K562 (cell line): ENCODE results near the gene UBE2H. TPM values are rescaled to one million over a fixed set of nuclear protein-coding genes. Genes with fewer than 3 reads are reported as not detected.
A peak's percentile ranks its signal among the peaks of the same experiment; 100 is the strongest.

Experiments used
- ATAC-seq: fragments of 200-7000 bp; cut with Tn5 transposase; 3 replicates; pipeline ENCODE4 v1.9.1; 2020; ENCODE audit warnings: moderate library complexity
- BruUV-seq: library from RNA; stranded (reverse); fragments of 400-500 nt; replicated peaks from 2 replicates; lab custom pipeline; 2021; lab: Mats Ljungman, UMichigan
- CTCF ChIA-PET: fragments of 300-600 bp; formaldehyde crosslinking; extraction: SDS; loops from one replicate; lab custom pipeline; 2021; ENCODE audit warnings: low intra/inter-chr PET ratio; lab: Yijun Ruan, JAX
- POLR2A ChIA-PET: fragments of 300-600, 350-650 bp; sonication (Branson Sonifier 250); formaldehyde crosslinking; extraction: SDS; loops from one replicate; lab custom pipeline; 2021; ENCODE audit warnings: antibody characterized with exemption, inconsistent platforms; lab: Yijun Ruan, JAX
- DNase-seq, 4 experiments: peaks; one replicate each; pipeline versions ENCODE4 v3.0.0 to v3.0.0-alpha.2; 2011 to 2018; ENCODE audit warnings: low spot score in 3 of 4, mixed read lengths in 3 of 4; ENCODE audit errors: extremely low read depth in 1 of 4
- FAIRE-seq: peaks from 2 replicates; lab custom pipeline; 2011; peaks lifted over from hg19 to GRCh38; lab: Jason Lieb, UNC
- H2AFZ ChIP-seq: 2 replicates; pipeline ENCODE4 v1.6.0; 2011; ENCODE audit warnings: low read depth, low read length, control low read depth, inconsistent platforms
- H3K27ac ChIP-seq: fragments of 200-600 bp; 3 replicates; pipeline ENCODE4 v1.8.0; 2011; ENCODE audit warnings: low read depth, mild to moderate bottlenecking, control low read depth, inconsistent platforms, low read length, moderate library complexity, mixed read lengths; ENCODE audit errors: extremely low read depth
- H3K27me3 ChIP-seq, 2 experiments: fragments of 300-600 bp in 1 of 2; 2 replicates in 1 of 2; 3 replicates in 1 of 2; pipeline versions ENCODE4 v1.6.0 to v1.8.0; 2011; ENCODE audit warnings: inconsistent platforms in 2 of 2, low read length in 2 of 2, mild to moderate bottlenecking in 1 of 2, mixed read lengths in 1 of 2, moderate library complexity in 1 of 2; ENCODE audit not compliant: control insufficient read depth in 2 of 2, insufficient read depth in 2 of 2
- H3K36me3 ChIP-seq: fragments of 300-600 bp; 3 replicates; pipeline ENCODE4 v1.8.0; 2011; ENCODE audit warnings: mild to moderate bottlenecking, low read length, inconsistent platforms; ENCODE audit not compliant: control insufficient read depth, insufficient read depth
- H3K4me1 ChIP-seq, 2 experiments: fragments of 200-600 bp in 1 of 2; replicated peaks in 1 of 2; 2 replicates in 1 of 2; 3 replicates in 1 of 2; pipeline versions ENCODE4 v1.5.1 to v1.8.0; 2011; ENCODE audit warnings: inconsistent platforms in 2 of 2, low read length in 2 of 2, mild to moderate bottlenecking in 1 of 2, mixed read lengths in 1 of 2, moderate library complexity in 1 of 2; ENCODE audit not compliant: control insufficient read depth in 2 of 2, insufficient read depth in 2 of 2
- H3K4me2 ChIP-seq: 2 replicates; pipeline ENCODE4 v1.6.1; 2011; ENCODE audit warnings: low read length, control low read depth, inconsistent platforms, mixed read lengths; ENCODE audit not compliant: insufficient read depth
- H3K4me3 ChIP-seq: fragments of 200-600 bp; sonication (generic), shearing (Covaris generic); 2 replicates; pipeline ENCODE4 v1.5.1; 2016; ENCODE audit warnings: control low read depth, inconsistent platforms
- H3K79me2 ChIP-seq: fragments of 200-600 bp; 3 replicates; pipeline ENCODE4 v1.8.0; 2011; ENCODE audit warnings: low read length, inconsistent platforms; ENCODE audit not compliant: control insufficient read depth, insufficient read depth
- H3K9ac ChIP-seq, 2 experiments: 2 replicates each; pipeline versions ENCODE4 v1.6.0 to v1.6.1; 2011; ENCODE audit warnings: low read depth in 2 of 2, low read length in 2 of 2, control low read depth in 1 of 2, inconsistent platforms in 1 of 2, mild to moderate bottlenecking in 1 of 2, mixed read lengths in 1 of 2; ENCODE audit not compliant: insufficient read depth in 1 of 2
- H3K9me1 ChIP-seq: one replicate; pipeline ENCODE4 v1.6.0; 2011; ENCODE audit warnings: inconsistent platforms, mild to moderate bottlenecking, low read length, moderate library complexity; ENCODE audit not compliant: control insufficient read depth, insufficient read depth
- H3K9me3 ChIP-seq: replicated peaks from 2 replicates; pipeline ENCODE4 v1.5.1; 2011; ENCODE audit warnings: low read depth, low read length, inconsistent platforms; ENCODE audit not compliant: control insufficient read depth, insufficient read depth
- H4K20me1 ChIP-seq: replicated peaks from 2 replicates; pipeline ENCODE4 v1.6.1; 2011; ENCODE audit warnings: low read length, inconsistent platforms, mixed read lengths; ENCODE audit not compliant: control insufficient read depth, insufficient read depth
- BHLHE40 ChIP-seq: IDR thresholded peaks from 2 replicates; pipeline ENCODE4 v1.6.1; 2011; ENCODE audit warnings: low read length, improper control_type of control experiment
- L3MBTL2 ChIP-seq: fragments of 450-650 bp; IDR thresholded peaks from 2 replicates; pipeline ENCODE4 v1.6.1; 2016; ENCODE audit warnings: mild to moderate bottlenecking, moderate library complexity
- MYC ChIP-seq, 2 experiments: fragments of 250-450 bp in 1 of 2; sonication (Bioruptor Pico) in 1 of 2; IDR thresholded peaks; 2 replicates each; pipeline versions ENCODE4 v1.5.1 to v1.6.1; 2012 to 2021; ENCODE audit warnings: low read depth in 2 of 2, borderline replicate concordance in 1 of 2, improper control_type of control experiment in 1 of 2, low read length in 1 of 2, mild to moderate bottlenecking in 1 of 2, moderate library complexity in 1 of 2
- TEAD2 ChIP-seq: fragments of 450-650 bp; IDR thresholded peaks from 2 replicates; pipeline ENCODE4 v1.6.1; 2016; ENCODE audit warnings: missing genetic modification characterization, control low read depth, missing compliant biosample characterization
- USF1 ChIP-seq: sonication (generic); formaldehyde crosslinking; IDR thresholded peaks from 2 replicates; pipeline ENCODE4 v1.9.0; 2022; ENCODE audit warnings: mild to moderate bottlenecking, missing genetic modification reagents
- ZBTB1 ChIP-seq: sonication (generic); formaldehyde crosslinking; IDR thresholded peaks from 2 replicates; pipeline ENCODE4 v1.8.1; 2023; ENCODE audit warnings: missing genetic modification reagents, low read depth, mild to moderate bottlenecking, borderline replicate concordance
- WGBS: fragments of 100-300 bp; shearing (Covaris generic); methylation state at CpG from one replicate; pipeline ENCODE4 v1.1.6; 2016; ENCODE audit warnings: low coverage, mixed read lengths; ENCODE audit not compliant: insufficient coverage; ENCODE audit errors: missing lambda C conversion rate; 5-methylcytosine and 5-hydroxymethylcytosine counted together
- in situ Hi-C: fragments of 300-500 bp; cut with MboI; formaldehyde crosslinking; loops from 4 replicates; pipeline ENCODE4 v1.15.0; 2018; ENCODE audit warnings: inconsistent platforms, mixed read lengths
- intact Hi-C: fragments of 100-400 bp; cut with micrococcal nuclease; formaldehyde crosslinking; loops from 2 replicates; pipeline ENCODE4 v1.14.2; 2022
- polyA plus RNA-seq, 8 experiments: library from polyadenylated mRNA; depleted of rRNA in 4 of 8; stranded (reverse) in 5 of 8; unstranded in 3 of 8; fragments of >200 nt; fragmentation: Nextera tagmentation in 2 of 8; fragmentation: Illumina TruSeq in 1 of 8; extraction: Ambion mirVana in 2 of 8; extraction: Trizol in 1 of 8; gene quantifications; 2 replicates each; pipeline versions ENCODE4 v1.2.1 to v1.2.3, GENCODE V29; 2011 to 2014; ENCODE audit warnings: inconsistent platforms in 1 of 8, missing spikeins in 1 of 8
- total RNA-seq, 7 experiments: library from RNA; depleted of rRNA in 6 of 7; stranded (reverse); fragments of >200 nt in 6 of 7; fragmentation: Illumina TruSeq in 2 of 7; extraction: Trizol in 2 of 7; gene quantifications; 2 replicates each; pipeline versions ENCODE4 v1.2.1 to v1.2.3, GENCODE V29; 2011 to 2021; ENCODE audit warnings: low replicate concordance in 1 of 7

UBE2H gene
- total and polyA plus RNA-seq, 9 of the 15 experiments (the other 6 are each of a cell fraction or from before 2014, with no cell fraction given): 6.3 to 33.0 (median 13.3) TPM

GRCh38 chr7:129800901-129801300 lies 151.9 kb downstream of the UBE2H start:
- no peaks in the 10 kb centered on the region for H3K36me3 ChIP-seq
- H3K9ac ChIP-seq: peak overlapping the region in 1 of 2 experiments; percentile 39; a peak in 1 of 4 replicates
- intact Hi-C loops: no loop called here
- H3K4me2 ChIP-seq: no peak overlapping the region
- H3K4me3 ChIP-seq: no peak overlapping the region
- H3K27ac ChIP-seq: no peak overlapping the region
- no peak for FAIRE-seq
- H3K9me3 ChIP-seq: no peaks in the 10 kb centered on the region
- H3K79me2 ChIP-seq: no peaks in the 10 kb centered on the region
- WGBS: 40% methylated on average over 7 of the region's 7 CpGs
- H3K27me3 ChIP-seq: no peaks in the 10 kb centered on the region
- peak in 1 of 4 experiments; percentile 7 for DNase-seq
- no peaks in the 10 kb centered on the region for H3K9me1 ChIP-seq
- H3K4me1 ChIP-seq: peaks cover 4 to 27% of the 10 kb centered on the region in 2 experiments; a peak in 3 of 5 replicates
- H2AFZ ChIP-seq: no peak overlapping the region
- BruUV-seq: no TSS peak
- ChIA-PET CTCF (no interaction called here), POLR2A (interaction anchor here (0.8 to 1.7 kb wide), 2 partner anchors 11 to 12 kb away, joined by 3 to 10 read pairs; no protein-coding TSS in a partner anchor)
- no peak for ATAC-seq
- TF ChIP-seq USF1 (CRISPR knock-in tag) (peak; percentile 18; the same call in 1 of the 2 replicates), ZBTB1 (CRISPR knock-in tag) (no peak), BHLHE40 (peak; percentile 57; the same call in 1 of the 2 replicates), L3MBTL2 (peak; percentile 32; the same call in 1 of the 2 replicates), TEAD2 (no peak), MYC (IDR thresholded peaks at IDR 0.05; ENCODE audit: low read depth, low read length) (no peak), MYC (CRISPR knock-in tag; IDR thresholded peaks at IDR 0.05; ENCODE audit: borderline replicate concordance, low read depth) (no peak)
- no peaks in the 10 kb centered on the region for H4K20me1 ChIP-seq
- in situ Hi-C loops: no loop called here
